CD4-positive, alpha-beta T cell treated with Interleukin-2 at 100 ng/mL for 4 hours (primary cell): Measurements from ENCODE around the gene BFSP1.

ENCODE experiments used
- DNase-seq: peaks from one replicate; pipeline ENCODE4 v3.0.0-alpha.2; 2020; ENCODE audit warnings: low spot score

BFSP1 gene

GRCh38 chr20:17495826-17496225, 35.4 kb downstream of the BFSP1 start:
- DNase-seq = no peak

GRCh38 chr20:17494201-17494600, 37.0 kb downstream of the BFSP1 start:
- DNase-seq = no peak

- no peak for DNase-seq
Measured at GRCh38 chr20:17493173-17493572, 38.0 kb downstream of the BFSP1 start.

GRCh38 chr20:17491488-17491887, 39.7 kb downstream of the BFSP1 start:
- no peak for DNase-seq

GRCh38 chr20:17491041-17491440, 40.1 kb downstream of the BFSP1 start:
- DNase-seq = no peak

GRCh38 chr20:17490501-17490900, 40.7 kb downstream of the BFSP1 start:
- no peak for DNase-seq

- no peak for DNase-seq
Measured at GRCh38 chr20:17488916-17489600, 42.1 kb downstream of the BFSP1 start.

- no peak for DNase-seq
Measured at GRCh38 chr20:17485017-17485416, 46.2 kb downstream of the BFSP1 start.

GRCh38 chr20:17482536-17482935, 48.6 kb downstream of the BFSP1 start:
- DNase-seq = no peak

- no peak for DNase-seq
Measured at GRCh38 chr20:17481661-17482060, 49.5 kb downstream of the BFSP1 start.

GRCh38 chr20:17480696-17481095, 50.5 kb downstream of the BFSP1 start:
- DNase-seq = no peak

- no peak for DNase-seq
Measured at GRCh38 chr20:17479063-17479657, 52.0 kb downstream of the BFSP1 start.

- no peak for DNase-seq
Measured at GRCh38 chr20:17473659-17474058, 57.5 kb downstream of the BFSP1 start.

GRCh38 chr20:17471606-17472187, 59.5 kb downstream of the BFSP1 start:
- DNase-seq = no peak

- DNase-seq = no peak
Measured at GRCh38 chr20:17470973-17471372, 60.2 kb downstream of the BFSP1 start.

- no peak for DNase-seq
Measured at GRCh38 chr20:17470521-17470920, 60.7 kb downstream of the BFSP1 start.

- no peak for DNase-seq
Measured at GRCh38 chr20:17469246-17470030, 61.7 kb downstream of the BFSP1 start.

- DNase-seq = no peak
Measured at GRCh38 chr20:17468073-17468840, 62.9 kb downstream of the BFSP1 start.

- no peak for DNase-seq
Measured at GRCh38 chr20:17467120-17467655, 64.0 kb downstream of the BFSP1 start.

GRCh38 chr20:17466641-17467040, 64.5 kb downstream of the BFSP1 start:
- no peak for DNase-seq

- DNase-seq = no peak
Measured at GRCh38 chr20:17465236-17465635, 65.9 kb downstream of the BFSP1 start.

- DNase-seq = no peak
Measured at GRCh38 chr20:17463711-17464110, 67.5 kb downstream of the BFSP1 start.
